ENCODE data around the gene FOXK2. TPM values are rescaled to one million over a fixed set of nuclear protein-coding genes. Genes with fewer than 3 reads are reported as not detected.

The FOXK2 gene
- total RNA-seq, 1 experiment from 2014 or later, result 31.5 TPM

DNA sequence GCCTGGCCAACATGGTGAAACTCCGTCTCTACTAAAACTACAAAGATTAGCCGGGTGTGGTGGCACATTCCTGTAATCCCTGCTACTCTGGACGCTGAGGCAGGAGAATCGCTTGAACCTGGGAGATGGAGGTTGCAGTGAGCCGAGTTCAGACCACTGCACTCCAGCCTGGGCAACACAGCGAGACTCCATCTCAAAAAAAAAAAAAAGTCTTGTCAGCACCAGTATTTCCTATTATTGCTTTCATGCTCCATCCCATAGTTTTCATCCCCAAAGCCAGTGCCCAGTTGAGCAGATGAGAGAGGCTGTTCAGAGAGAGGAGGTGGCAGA, 70.3 kb downstream of the FOXK2 start:
- no peak for DNase-seq (ENCODE audit: low read depth)

DNA sequence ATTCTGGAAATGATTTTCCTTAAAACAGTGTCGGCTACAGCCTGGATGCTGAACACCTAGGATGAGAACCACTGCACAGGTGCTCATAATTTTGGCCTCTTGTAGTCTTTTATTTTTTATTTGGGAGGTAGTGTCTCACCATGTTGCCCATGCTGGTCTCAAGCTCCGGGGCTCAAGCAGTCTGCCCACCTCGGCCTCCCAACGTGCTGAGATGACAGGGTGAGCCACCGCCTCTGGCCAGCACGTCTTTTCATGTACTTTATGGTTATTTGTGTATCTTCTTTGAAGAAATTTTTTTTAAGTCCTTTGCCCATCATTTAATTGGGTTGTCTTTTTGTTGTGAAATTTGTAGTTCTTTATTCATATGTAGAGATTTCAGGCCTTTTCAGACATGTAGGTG, 70.7 kb downstream of the FOXK2 start:
- DNase-seq (ENCODE audit: low read depth), result no peak

GRCh38 chr17:82590881-82591539, 71.5 kb downstream of the FOXK2 start:
- no peak for DNase-seq (ENCODE audit: low read depth)

DNA sequence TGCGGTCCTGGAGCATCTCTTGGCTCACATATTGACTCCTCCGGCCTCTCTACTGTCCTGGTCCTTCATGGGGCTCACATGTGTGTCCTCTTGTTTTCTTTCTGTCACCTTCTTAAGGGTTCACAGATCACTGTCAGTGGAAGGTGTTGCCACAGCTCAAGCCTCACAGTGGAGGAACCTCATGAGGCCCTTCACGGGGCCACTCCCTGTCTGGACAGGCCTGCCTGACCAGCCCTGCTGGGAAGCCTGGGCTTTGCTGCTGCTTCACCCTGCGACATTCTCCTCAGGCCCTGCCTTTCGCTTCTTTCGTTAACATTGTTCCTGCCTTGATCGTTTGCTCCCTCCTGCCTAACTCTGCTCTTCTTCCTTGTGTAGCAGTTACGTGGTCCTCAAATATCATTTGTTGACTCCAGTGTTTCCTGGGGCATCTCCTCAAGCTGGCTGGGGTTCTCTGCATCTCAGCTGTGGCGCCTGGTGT, 72.8 kb downstream of the FOXK2 start:
- DNase-seq (ENCODE audit: low read depth), result no peak

- peak; percentile 83 for DNase-seq (ENCODE audit: low read depth)
Observed at GRCh38 chr17:82592767-82593589, 73.4 kb downstream of the FOXK2 start.

DNA sequence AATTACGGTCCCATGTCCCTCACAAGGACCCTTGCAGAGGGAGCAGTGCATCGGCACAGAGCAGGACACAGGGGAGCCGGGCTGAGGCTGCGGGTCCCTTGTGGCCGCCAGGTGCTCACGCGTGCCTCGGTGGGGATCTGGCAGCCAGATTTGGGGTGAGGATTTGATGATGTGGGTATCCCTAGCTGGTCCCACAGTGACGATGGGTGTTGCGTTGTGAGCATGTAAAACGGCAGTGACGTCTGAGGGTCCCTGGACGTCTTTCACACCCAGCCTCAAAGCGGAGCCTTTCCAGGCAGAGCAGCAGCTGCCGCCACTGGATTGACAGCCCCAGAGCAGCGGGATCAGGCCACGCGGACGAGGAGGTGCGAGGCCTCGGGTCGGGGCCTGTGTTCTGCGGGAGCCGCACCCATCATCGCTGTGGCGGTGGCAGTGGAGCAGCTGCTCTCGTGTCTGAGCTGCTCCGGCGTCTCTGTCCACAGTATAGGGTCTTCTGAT, 74.1 kb downstream of the FOXK2 start:
- no peak for DNase-seq (ENCODE audit: low read depth)

- DNase-seq (ENCODE audit: low read depth), result no peak
Observed at GRCh38 chr17:82594571-82594970, 75.0 kb downstream of the FOXK2 start.

GRCh38 chr17:82595893-82596292, 76.4 kb downstream of the FOXK2 start:
- no peak for DNase-seq (ENCODE audit: low read depth)

GRCh38 chr17:82596296-82596695, 76.8 kb downstream of the FOXK2 start:
- no peak for DNase-seq (ENCODE audit: low read depth)

DNA sequence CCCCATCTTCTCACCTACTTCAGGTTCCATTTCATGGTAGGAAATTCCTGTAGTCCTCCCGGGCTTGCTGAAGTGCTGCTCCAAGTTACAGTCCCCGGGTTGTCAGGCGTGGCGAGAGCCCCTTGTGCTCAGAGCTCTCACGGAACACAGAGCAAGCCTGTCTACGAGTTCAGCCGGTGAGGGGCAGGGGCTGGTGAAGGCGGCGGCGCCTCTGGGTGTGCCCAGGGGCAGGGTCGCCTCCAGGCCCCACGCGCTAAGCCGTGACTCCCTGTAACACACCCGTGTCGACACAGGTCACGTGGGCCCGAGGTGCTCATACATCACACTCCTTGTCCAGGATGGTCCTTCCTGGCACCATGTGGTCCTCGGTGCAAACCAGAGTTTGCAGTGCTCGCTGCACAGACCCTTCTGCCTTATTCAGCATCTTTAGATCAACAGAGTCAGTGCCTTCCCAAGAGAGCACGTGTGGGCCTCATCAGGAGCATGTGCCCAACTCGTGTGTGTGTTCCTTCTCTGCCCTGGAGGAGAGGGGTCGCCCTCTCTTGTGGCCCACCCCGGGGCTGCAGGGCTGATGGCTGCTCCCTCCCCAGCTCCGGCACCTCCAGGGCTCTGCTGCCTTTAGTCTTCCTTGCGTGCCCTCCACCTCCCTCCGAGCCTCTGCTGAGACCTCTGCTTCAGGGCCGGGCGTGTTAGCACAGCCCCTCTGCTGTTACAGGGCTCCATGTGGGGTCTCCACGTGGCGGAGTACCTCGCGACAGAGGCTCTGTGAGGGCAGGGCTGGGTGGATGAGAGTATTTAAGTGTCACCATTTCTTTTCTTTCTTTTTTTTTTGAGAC, 77.5 kb downstream of the FOXK2 start:
- DNase-seq (ENCODE audit: low read depth), result no peak

DNA sequence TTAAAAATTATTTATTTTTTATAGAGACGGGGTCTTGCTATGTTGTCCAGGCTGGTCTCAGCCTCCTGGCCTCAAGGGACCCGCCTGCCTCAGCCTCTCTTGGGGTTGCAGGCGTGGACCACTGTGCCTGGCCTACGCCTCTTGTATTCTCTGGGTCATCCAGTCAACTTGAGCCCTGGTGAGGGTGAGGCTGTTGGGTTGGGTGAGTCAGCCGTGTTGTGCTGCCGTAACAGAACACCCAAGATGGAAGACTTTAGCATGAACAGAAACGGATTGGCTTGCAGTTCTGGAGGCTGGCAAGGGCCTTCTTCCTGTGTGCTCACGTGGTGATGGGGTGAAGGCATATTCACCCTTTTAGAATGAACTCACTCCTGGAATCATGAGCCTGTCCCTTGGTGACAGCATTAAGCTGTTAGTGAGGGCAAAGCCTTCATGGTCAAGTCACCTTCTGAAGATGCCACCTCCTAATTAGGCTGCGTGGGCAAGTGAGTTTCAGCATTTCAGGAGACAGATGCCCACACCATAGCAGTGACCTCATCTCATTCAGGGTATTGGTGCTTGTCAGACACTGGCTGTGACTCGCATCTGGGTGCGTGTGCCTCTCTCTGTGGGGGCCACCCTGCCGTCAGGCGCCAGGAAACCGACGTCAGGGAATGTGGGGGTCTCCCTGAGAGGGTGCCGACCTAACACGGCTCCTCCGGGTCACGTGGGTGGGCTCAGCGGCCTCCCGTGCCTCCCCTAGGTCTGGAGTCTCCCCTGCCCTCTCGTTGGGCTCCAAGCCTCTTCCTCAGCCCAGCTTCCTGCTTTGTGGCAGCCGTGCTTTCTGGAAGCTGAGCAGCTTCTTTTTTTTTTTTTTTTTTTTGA, 79.0 kb downstream of the FOXK2 start:
- DNase-seq (ENCODE audit: low read depth), result peak; percentile 73

- DNase-seq (ENCODE audit: low read depth), result no peak
Observed at GRCh38 chr17:82599674-82600661, 80.4 kb downstream of the FOXK2 start.

GRCh38 chr17:82600731-82601446, 81.4 kb downstream of the FOXK2 start:
- DNase-seq (ENCODE audit: low read depth), result no peak

- DNase-seq (ENCODE audit: low read depth), result no peak
Observed at GRCh38 chr17:82601447-82602000, 82.0 kb downstream of the FOXK2 start.

DNA sequence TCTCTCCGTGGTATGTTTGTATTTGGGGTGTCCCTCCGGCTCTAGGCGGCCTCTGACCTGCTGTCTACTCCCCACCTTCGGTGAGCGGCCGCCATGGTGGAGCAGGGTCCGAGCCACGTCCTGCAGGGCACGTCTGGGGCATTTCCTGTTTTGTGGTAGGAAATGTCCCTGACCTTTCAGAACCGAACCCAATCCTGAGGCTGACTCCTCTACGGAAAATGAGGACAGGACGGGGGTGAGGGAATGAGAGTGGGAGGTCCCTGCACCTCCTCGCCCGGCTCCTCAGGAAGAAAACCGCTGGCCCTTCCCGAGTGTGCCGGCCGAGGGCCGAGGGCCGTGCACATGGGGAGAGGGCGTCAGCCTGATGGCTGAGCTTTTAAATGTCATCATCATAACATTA, 83.0 kb downstream of the FOXK2 start:
- DNase-seq (ENCODE audit: low read depth), result no peak

GRCh38 chr17:82602986-82603710, 83.6 kb downstream of the FOXK2 start:
- no peak for DNase-seq (ENCODE audit: low read depth)

GRCh38 chr17:82603981-82604448, 84.5 kb downstream of the FOXK2 start:
- peak; percentile 49 for DNase-seq (ENCODE audit: low read depth)

- no peak for DNase-seq (ENCODE audit: low read depth)
Observed at GRCh38 chr17:82604532-82604931, 85.0 kb downstream of the FOXK2 start.
